IPS-18c (cell line): ENCODE data around the gene ZNF577.
A peak's percentile ranks its signal among the peaks of the same experiment; 100 is the strongest.
"Not testable (repeated sequence)": the region's sequence is repeated elsewhere in the genome, so short reads cannot be mapped to it uniquely, and the experiment has no call there.

Experiments
- H3K4me3 ChIP-seq: 2 replicates; pipeline ENCODE4 v1.7.0; 2013; ENCODE audit warnings: low read depth, mild to moderate bottlenecking, low read length, moderate library complexity; ENCODE audit not compliant: insufficient read depth
- H3K9me3 ChIP-seq: one replicate; pipeline ENCODE4 v1.6.1; 2013; ENCODE audit warnings: mild to moderate bottlenecking, low read length, moderate library complexity; ENCODE audit not compliant: control insufficient read depth, insufficient read depth

ZNF577 gene

DNA sequence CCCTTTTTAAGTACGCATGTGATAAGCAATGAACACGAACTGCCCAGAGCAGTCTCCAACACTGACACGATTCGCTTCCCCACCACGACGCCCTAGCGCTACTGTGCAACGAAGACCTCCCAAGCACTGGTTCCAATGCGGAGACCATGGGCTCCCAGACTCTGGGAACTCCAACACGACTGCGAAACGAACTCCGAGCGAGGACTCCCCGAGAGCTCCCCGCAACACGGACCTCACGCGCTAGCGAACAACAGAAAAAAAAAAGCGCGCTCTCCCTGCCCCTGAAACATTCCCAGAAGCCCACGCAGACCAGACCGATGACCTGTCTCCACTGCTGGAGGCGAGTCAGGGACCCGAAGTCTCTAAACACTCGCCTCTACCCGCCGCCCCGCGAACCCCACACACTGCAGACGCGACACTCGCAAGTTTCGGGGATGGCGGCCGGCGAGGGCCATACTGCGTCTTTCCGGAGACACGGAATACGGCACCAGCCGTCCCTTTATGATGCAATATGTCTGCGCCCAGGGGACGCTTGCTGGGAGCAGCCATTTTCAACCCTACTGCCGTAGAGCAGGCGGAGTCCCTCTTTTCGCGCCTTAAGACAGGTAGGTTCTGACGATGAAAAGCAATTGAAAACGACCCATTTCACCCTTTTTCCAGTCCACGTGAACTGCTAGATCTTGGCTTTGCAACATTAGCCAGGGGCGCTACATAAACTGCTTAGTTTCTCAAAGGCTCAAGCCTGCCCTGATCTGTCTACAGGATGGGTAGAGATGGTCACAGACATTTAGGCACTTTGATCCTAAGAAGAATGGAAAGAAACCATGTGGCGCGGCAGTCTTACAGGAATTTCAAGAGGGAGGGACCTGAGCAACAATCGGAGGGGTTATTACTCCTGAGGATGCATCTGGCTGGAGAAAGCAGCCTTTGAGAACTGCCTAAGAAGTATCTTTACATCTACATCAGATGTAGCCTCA is at the start of gene ZNF577:
Gene ZNF577, minus strand, starts transcription at position 430 of the 977 bp plus-strand sequence. CDS start 7,569 bp downstream, outside the sequence.
- H3K9me3 ChIP-seq = peaks cover 19% of the 10 kb centered on the region
- H3K4me3 ChIP-seq = peak within 1 kb of the TSS; percentile 74

- H3K9me3 ChIP-seq = no peaks in the 10 kb centered on the region
- no peak overlapping the region for H3K4me3 ChIP-seq
Measured at GRCh38 chr19:51931921-51932320, 44.2 kb upstream of the ZNF577 start.

GRCh38 chr19:51927859-51928258 is 40.1 kb upstream of the ZNF577 start:
- H3K4me3 ChIP-seq = peak overlapping the region; percentile 68
- H3K9me3 ChIP-seq = peaks cover 7% of the 10 kb centered on the region

- H3K9me3 ChIP-seq = peaks cover 12% of the 10 kb centered on the region
- peak within 1 kb of the TSS; percentile 68 for H3K4me3 ChIP-seq
Measured at GRCh38 chr19:51926784-51927741, 39.3 kb upstream of the ZNF577 start, which contains the start of gene ZNF613. Gene ZNF613 (plus strand): TSS chr19:51927472. CDS start chr19:51936221, 8,749 bp downstream.

DNA sequence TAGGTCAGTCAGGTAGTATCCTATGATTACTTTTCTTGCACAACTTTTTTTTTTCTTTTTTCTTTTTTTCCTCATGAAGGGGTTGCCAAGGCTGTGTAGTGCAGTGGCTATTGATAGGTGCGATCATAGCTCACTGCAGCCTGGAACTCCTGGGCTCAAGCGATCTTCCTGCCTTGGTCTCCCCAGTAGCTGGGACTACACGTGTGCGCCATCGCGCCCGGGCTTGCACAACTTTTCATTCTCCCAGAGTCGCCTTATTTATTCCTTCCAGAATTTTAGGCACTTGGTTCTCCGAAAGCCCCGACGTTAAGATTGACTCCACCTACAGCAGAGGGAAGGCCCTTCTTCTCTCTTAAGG is 38.7 kb upstream of the ZNF577 start:
- peaks cover 15% of the 10 kb centered on the region for H3K9me3 ChIP-seq

DNA sequence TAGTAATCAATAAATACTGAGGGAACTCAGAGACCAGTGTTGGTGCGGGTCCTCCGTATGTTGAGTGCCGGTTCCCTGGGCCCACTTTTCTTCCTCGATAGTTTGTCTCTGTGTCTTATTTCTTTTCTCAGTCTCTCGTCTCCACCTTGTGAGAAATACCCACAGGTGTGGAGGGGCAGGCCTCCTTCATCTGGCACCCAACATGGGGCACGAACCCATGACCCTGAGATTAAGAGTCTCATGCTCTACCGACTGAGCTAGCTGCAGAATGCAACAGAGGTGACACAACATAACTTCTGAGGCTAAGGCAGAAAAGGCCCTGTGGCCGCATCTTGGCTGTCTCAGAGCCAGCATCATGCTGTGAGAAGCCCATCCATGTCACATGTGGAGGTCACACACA is 34.2 kb upstream of the ZNF577 start:
- Histone ChIP-seq H3K9me3 (peaks cover 26% of the 10 kb centered on the region), H3K4me3 (no peak overlapping the region)

More for the DNA sequence above, 38.7 kb upstream of the ZNF577 start:
- peak overlapping the region; percentile 68; the same call in 1 of the 2 replicates for H3K4me3 ChIP-seq

DNA sequence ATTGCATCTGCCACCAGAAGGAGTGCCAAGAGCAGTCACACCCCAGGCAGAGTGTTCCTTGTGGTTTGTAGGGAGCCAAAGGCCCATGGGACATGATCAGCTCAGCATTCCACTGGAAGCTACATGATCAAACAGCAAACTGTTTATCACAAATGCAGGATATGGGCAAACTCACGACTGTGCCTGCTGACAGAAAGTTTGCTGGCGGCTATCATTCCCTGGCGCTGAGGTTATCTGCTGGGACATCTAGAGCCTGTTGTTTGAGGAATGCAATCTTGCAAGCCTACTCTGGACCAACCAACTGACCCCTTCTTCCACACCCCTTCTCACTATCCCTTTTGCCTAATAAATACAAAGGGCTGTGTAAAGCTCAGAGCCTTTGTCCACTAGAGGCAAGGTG is 31.9 kb upstream of the ZNF577 start:
- H3K9me3 ChIP-seq = peaks cover 39% of the 10 kb centered on the region
- H3K4me3 ChIP-seq = no peak overlapping the region

DNA sequence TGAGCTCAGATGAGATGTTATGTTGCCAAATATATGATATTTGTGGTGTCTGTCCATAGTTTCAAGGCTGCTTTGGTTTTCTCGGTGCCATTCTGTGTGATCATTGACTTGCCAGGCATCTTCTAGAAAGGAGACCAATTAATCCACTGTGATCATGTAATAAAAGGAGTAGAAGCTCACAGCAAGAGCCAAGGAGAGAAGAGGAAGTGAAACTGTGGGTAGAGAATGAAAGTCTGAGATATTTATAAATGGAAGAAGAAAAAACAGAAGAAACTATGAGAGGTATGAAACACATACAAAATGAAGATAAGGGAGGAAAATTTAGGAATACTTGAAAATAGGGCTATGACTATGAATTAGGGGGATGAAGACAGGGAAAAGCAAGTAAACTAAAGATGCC is 28.4 kb upstream of the ZNF577 start:
- H3K9me3 ChIP-seq = peaks cover 28% of the 10 kb centered on the region
- no peak overlapping the region for H3K4me3 ChIP-seq

DNA sequence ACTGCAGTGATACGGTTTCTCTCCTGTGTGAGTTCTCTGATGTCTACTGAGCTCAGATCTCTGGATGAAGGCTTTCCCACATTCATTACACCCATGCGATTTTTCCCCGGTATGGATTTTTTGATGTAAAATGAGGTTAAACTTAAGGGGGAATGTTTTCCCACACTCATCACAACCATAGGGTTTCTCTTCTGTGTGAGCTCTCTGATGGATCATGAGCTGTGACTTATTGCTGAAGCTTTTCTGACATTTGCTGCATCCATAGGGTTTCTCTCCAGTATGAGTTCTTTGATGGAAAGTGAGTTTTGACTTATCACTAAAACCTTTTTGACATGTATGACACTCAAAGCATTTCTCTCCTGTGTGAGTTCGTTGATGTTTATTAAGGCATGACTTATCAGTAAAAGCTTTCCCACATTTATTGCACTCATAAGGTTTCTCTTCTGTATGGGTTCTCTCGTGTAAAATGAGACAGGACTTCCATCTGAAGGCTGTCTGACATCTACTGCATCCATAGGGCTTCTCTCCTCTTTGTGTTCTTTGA is 27.6 kb upstream of the ZNF577 start:
- Histone ChIP-seq H3K9me3 (peaks cover 23% of the 10 kb centered on the region), H3K4me3 (no peak overlapping the region)

DNA sequence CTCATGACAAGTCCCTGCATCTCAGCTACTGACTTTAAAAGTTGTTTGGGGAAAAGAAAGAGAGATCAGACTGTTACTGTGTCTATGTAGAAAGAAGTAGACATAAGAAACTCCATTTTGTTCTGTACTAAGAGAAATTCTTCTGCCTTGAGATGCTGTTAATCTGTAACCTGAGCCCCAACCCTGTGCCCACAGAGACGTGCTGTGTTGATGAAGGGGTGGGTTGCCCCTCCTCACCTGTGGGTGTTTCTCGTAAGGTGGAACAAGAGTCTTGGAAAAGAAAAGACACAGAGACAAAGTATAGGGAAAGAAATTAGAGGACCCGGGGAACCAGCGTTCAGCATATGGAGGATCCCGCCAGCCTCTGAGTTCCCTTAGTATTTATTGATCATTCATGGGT is 20.2 kb upstream of the ZNF577 start:
- peak overlapping the region; percentile 22 for H3K4me3 ChIP-seq

DNA sequence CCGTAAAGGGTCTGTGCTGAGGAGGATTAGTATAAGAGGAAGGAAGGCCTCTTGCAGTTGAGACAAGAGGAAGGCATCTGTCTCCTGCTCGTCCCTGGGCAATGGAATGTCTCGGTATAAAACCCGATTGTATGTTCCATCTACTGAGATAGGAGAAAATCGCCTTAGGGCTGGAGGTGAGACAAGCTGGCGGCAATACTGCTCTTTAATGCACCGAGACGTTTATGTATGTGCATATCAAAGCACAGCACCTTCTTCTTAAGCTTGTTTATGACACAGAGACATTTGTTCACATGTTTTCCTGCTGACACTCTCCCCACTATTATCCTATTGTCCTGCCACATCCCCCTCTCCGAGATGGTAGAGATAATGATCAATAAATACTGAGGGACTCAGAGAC is 18.4 kb upstream of the ZNF577 start:
- peak overlapping the region; percentile 34; the same call in 1 of the 2 replicates for H3K4me3 ChIP-seq
- H3K9me3 ChIP-seq = not testable (repeated sequence)

More for the DNA sequence above, 20.2 kb upstream of the ZNF577 start:
- not testable (repeated sequence) for H3K9me3 ChIP-seq

DNA sequence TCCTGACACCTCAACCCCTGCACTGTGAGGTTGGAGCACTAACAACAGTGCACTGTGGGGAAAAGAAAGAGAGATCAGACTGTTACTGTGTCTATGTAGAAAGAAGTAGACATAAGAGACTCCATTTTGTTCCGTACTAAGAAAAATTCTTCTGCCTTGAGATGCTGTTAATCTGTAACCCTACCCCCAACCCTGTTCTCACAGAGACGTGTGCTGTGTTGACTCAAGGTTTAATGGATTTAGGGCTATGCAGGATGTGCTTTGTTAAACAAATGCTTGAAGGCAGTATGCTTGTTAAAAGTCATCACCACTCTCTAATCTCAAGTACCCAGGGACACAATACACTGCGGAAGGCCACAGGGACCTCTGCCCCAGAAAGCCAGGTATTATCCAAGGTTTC is 17.9 kb upstream of the ZNF577 start:
- Histone ChIP-seq H3K4me3 (peak overlapping the region; percentile 34; the same call in 1 of the 2 replicates), H3K9me3 (peaks cover 12% of the 10 kb centered on the region)

- peaks cover 14% of the 10 kb centered on the region for H3K9me3 ChIP-seq
- H3K4me3 ChIP-seq = peak overlapping the region; percentile 32; the same call in 1 of the 2 replicates
Measured at GRCh38 chr19:51905206-51905605, 17.5 kb upstream of the ZNF577 start.

- H3K9me3 ChIP-seq = peaks cover 13% of the 10 kb centered on the region
- H3K4me3 ChIP-seq = peak within 1 kb of the TSS; percentile 93
Measured at GRCh38 chr19:51904331-51905165, 16.8 kb upstream of the ZNF577 start, which contains the start of gene ZNF649. Gene ZNF649 (minus strand): TSS chr19:51905017. CDS start chr19:51900107, 4,910 bp downstream.

DNA sequence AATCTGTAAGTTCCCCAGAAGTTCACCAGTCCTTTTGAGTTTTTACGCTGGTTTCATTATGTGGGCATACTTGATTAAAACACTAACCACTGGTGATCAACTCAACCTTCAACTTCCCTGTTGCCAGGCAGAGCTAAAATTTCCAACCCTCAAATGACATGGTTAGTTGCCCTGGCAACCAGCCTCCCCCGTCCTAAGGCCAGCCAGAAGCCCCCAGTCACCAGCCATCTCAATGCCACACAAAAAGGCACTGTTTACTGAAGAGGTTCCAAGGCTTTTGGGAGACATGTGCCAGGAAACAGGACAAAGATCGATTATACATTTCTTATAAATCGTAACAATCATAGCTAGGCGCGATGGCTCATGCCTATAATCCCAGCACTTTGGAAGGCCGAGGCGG is 15.4 kb upstream of the ZNF577 start:
- H3K4me3 ChIP-seq = peak overlapping the region; percentile 93

GRCh38 chr19:51901860-51902259 is 14.1 kb upstream of the ZNF577 start:
- Histone ChIP-seq H3K9me3 (peaks cover 24% of the 10 kb centered on the region), H3K4me3 (peak overlapping the region; percentile 29; the same call in 1 of the 2 replicates)

More for the DNA sequence above, 15.4 kb upstream of the ZNF577 start:
- peaks cover 19% of the 10 kb centered on the region for H3K9me3 ChIP-seq
